Measurements from ENCODE around the gene DHRS7B.
"Not testable (repeated sequence)": the region's sequence is repeated elsewhere in the genome, so short reads cannot be mapped to it uniquely, and the experiment has no call there.

Gene DHRS7B

GRCh38 chr17:21113049-21113690 lies 13.6 kb upstream of the DHRS7B start:
- DNase-seq: no peak

GRCh38 chr17:21113716-21114115 lies 13.0 kb upstream of the DHRS7B start:
- no peak for DNase-seq

GRCh38 chr17:21114791-21115190 lies 12.0 kb upstream of the DHRS7B start:
- DNase-seq: not testable (repeated sequence)

GRCh38 chr17:21119247-21119918 lies 7.4 kb upstream of the DHRS7B start:
- peak; percentile 75 for DNase-seq

- no peak for DNase-seq
These were observed 6.9 kb upstream of the DHRS7B start for GRCh38 chr17:21119919-21120249.

GRCh38 chr17:21124086-21124485 lies 2.7 kb upstream of the DHRS7B start:
- no peak for DNase-seq

- DNase-seq: not testable (repeated sequence)
These were observed 2.2 kb upstream of the DHRS7B start for GRCh38 chr17:21124517-21124916.

DNA sequence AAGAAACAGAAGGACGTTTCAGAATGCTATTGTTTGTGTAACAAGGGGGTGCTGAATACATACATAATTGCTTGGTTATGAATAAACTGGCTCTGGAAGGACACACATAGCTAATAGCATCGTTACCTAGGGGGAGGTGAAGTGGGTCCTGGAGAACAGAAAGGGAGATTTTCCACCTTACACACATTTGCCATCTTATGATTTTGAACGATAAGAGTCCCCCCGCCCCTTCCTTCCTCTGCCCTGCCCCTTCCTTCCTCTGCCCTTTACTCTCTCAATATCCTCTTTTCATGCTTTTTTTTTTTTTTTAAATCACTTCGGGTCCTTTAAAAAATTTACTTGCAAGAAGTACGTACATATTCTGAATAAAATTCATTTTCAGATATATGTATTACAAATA lies 902 bp upstream of the DHRS7B start:
- DNase-seq: no peak

- DNase-seq: no peak
These were observed 829 bp downstream of the DHRS7B start for GRCh38 chr17:21127509-21128077.

DNA sequence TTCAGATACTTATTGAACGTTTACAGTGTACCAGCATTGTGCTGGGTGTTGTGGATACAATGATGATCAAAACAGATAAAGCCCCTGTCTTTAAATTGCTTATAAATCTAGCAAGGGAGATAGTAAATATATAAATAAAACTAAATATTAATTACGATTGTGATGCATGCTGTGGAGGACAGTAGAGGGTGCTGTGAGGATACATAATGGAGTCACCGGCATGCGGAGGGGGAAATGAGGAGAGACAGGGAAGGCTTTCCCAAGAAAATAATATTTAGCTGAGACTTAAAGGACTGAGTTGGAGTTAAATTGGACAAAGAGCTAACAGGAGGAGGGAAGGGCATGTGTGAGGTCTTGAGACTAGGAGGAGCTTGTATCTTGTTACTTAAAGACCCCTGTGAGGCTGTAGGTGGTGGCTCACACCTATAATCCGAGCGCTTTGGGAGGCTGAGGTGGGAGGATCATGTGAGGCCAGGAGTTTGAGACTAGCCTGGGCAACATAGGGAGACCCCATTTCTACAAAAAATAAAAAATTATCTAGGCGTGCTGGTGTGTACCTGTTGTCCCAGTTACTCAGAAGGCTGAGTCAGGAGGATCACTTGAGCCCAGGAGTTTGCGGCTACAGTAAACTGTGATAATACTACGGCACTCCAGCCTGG lies 2.4 kb downstream of the DHRS7B start:
- DNase-seq: peak; percentile 20

- no peak for DNase-seq
These were observed 4.4 kb downstream of the DHRS7B start for GRCh38 chr17:21131137-21131536.

- DNase-seq: no peak
These were observed 5.7 kb downstream of the DHRS7B start for GRCh38 chr17:21132428-21132827.

DNA sequence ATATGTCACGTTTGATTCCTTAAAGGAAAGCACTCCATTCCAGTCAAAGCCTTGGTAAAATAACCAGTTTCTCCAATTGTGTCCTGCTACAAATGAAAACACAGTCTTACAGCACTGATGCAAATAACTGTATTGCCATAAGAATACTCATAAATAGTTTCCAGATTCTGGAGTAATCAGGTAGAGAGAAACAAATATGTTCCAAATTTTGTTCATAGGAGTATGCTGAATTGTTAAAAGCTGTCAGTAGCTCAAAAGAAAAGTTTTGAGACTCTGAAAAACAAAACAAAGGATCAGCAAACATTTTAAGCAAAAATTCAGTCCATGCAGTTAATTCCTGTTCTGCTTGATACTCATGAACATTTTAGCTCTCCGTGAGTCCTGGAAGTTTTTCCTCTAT lies 7.8 kb downstream of the DHRS7B start:
- DNase-seq: no peak

DNA sequence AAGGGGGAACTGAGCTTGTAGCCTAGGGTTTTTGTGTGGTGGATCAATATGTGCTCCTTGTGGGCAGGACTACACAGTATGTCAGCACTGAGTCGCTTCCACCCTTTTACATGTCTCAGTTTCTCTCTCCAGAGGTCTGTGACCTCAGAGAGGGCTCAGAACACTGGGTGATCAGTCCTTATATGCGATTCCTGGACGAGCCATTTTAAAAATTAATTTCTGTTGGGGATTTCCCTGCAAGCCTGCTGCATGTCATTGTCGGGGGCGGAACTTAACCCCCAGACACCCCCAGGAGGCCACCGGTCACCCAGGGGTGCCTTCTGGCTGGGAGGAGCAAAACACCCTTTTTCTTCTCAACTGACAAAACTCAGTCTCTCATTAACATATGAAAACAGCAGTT lies 14.1 kb downstream of the DHRS7B start:
- DNase-seq: no peak

GRCh38 chr17:21141331-21141730 lies 14.6 kb downstream of the DHRS7B start:
- DNase-seq: no peak

GRCh38 chr17:21142065-21142464 lies 15.3 kb downstream of the DHRS7B start:
- DNase-seq: not testable (repeated sequence)

DNA sequence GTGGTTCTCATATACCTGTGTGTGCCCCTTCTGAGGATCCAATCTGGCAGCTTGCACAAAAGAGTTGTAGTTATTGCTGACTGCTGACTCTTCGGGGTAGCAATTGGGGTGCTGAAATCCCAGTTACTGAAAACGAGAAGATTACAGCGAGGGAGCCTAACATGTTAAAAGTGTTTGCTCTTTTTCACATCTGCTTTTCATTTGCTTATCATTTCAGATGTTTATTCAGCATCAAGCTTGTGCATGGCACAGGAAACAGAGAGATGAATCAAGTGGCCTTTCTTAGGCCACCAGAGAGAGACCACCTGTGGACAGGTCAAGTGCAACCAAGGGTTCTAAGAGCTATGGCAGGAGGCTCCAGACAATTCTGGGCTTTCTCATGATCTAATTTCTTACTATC lies 16.9 kb downstream of the DHRS7B start:
- no peak for DNase-seq

DNA sequence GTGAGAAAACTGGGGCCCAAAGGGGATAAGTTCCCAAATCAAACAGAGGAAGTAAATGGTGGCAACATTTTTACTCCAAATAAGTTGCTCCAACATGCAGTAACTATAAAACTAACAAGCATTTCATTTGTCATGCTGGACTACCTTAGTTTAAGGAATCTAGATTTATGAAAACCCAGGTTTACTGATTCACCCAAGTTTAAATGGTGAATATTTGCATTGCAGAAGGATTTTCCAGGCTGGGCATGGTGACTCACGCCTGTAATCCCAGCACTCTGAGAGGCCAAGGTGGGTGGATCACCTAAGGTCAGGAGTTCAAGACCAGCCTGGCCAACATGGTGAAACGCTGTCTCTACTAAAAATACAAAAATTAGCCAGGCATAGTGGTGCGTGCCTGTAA lies 17.5 kb downstream of the DHRS7B start:
- DNase-seq: not testable (repeated sequence)

DNA sequence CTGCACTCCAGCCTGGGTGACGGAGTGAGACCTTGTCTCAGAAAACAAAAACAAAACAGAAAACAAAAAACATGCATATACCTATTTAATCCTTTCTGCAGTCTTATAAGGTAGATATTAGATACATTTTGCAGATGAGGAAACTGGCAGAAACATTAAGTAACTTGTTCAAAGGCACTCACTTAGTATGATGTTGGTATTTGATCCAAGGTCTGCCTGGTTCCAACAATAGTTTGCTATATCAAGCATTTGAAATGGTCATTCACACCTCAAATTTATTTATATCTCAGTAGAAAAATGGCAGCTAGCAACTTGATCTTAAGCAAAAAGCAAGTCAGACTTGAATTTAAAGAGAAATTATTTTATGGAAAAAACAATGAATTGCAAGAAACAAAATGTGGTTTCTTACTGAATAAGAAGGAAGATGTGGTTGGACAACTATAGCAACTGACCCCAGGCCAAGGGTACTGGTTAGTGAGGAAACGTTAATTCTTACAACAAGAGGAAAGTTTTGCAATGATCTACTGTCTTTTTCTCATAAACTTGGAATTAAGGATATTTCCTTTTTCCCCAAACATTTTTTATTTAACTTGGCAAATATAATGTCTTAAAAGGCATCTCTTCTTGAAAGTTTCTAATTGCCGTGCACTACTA lies 19.7 kb downstream of the DHRS7B start:
- DNase-seq: no peak

DNA sequence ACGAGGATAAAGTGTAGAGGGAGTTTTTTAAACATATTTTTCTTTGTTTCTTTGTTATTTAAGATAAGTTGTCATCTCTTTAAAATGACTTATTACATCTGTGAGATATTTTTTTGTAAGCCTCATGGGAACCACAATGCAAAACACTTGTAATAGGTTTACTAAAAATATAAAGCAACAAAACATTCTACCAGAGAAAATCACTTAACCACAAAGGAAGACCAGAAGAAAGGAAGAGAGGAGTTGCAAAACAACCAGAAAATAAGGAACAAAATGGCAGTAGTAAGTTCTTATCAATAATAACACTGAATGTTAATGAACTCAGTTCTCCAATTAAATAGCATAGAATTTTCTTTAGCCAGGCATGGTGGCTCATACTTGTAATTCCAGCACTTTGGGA lies 22.9 kb downstream of the DHRS7B start:
- no peak for DNase-seq

DNA sequence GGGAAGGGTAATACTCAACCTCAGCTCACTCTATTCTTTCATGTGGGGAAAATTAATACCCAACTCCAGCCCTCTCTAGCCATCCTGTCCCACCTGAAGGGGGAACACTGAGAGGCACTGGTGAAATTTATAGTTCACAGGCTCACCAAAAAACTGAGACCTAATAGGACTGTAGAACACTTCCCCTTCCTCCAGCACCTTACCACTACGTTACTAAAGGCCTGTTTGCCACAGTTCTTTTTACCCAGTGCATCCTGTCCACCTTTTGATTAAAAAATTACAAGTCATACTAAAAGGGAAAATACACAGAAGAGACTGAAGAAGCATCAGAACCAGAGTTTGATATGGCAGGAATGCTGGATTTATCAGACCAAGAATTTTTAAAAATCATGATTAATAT lies 26.0 kb downstream of the DHRS7B start:
- no peak for DNase-seq

DNA sequence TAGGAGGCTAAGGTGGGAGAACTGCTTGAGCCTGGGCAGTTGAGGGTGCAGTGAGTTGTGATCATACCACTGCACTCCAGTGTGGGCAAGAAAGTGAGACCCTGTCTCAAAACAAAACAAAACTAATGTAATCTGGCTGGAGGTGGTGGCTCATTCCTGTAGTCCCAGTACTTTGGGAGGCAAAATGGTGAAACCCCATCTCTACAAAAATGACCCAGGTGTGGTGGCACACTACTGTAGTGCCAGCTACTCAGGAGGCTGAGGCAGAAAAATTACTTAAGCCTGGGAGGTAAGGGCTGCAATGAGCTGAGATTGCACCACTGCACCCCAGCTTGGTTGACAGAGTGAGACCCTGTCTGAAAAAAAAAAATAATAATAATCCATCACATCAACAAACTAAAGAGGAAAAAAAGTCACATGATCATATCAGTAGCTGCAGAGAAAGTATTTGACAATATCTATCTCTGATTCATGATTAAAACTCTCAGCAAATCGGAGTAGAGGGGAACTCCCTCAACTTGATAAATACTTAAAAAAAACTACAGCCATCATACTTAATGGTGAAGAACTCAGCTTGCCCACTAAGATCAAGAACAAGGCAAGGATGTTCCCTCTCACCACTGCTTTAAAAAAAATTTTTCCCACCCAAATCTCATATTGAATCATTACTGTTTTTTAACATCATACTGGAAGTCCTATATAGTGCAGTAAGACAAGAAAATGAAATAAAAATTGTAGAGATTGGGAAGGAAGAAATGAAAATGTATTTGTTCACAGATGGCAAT lies 31.0 kb downstream of the DHRS7B start:
- no peak for DNase-seq

- no peak for DNase-seq
These were observed 33.6 kb downstream of the DHRS7B start for GRCh38 chr17:21160401-21160800.

Data from NCI-H146 (cell line).